GM21717 (cell line): ENCODE data around the gene ADSS1.

Experiments
- ATAC-seq: cut with Tn5 transposase; IDR thresholded peaks from one replicate; pipeline ENCODE4 v1.9.1; 2021; ENCODE audit warnings: mild to moderate bottlenecking, moderate library complexity; ENCODE audit not compliant: unreplicated experiment

The ADSS1 gene

GRCh38 chr14:104758981-104759969, 35.2 kb downstream of the ADSS1 start:
- no peak for ATAC-seq

- no peak for ATAC-seq
These were observed 41.5 kb downstream of the ADSS1 start for GRCh38 chr14:104765517-104765916.

GRCh38 chr14:104766256-104766862, 42.3 kb downstream of the ADSS1 start:
- ATAC-seq: no peak

- no peak for ATAC-seq
These were observed 43.0 kb downstream of the ADSS1 start for GRCh38 chr14:104766863-104767633.

GRCh38 chr14:104767634-104767918, 43.5 kb downstream of the ADSS1 start:
- ATAC-seq: no peak

GRCh38 chr14:104768437-104769323, 44.7 kb downstream of the ADSS1 start:
- no peak for ATAC-seq

- no peak for ATAC-seq
These were observed 45.5 kb downstream of the ADSS1 start for GRCh38 chr14:104769324-104770071.

- no peak for ATAC-seq
These were observed 46.1 kb downstream of the ADSS1 start for GRCh38 chr14:104770072-104770579.

GRCh38 chr14:104770851-104771272, 46.8 kb downstream of the ADSS1 start:
- ATAC-seq: no peak

GRCh38 chr14:104771374-104771773, 47.3 kb downstream of the ADSS1 start:
- no peak for ATAC-seq

- ATAC-seq: no peak
These were observed 48.1 kb downstream of the ADSS1 start for GRCh38 chr14:104771918-104772706.

GRCh38 chr14:104772707-104773504, 48.9 kb downstream of the ADSS1 start:
- no peak for ATAC-seq

- no peak for ATAC-seq
These were observed 49.8 kb downstream of the ADSS1 start for GRCh38 chr14:104773505-104774452.

GRCh38 chr14:104774453-104775072, 50.5 kb downstream of the ADSS1 start:
- ATAC-seq: no peak

- no peak for ATAC-seq
These were observed 51.1 kb downstream of the ADSS1 start for GRCh38 chr14:104775073-104775489.

- ATAC-seq: no peak
These were observed 52.5 kb downstream of the ADSS1 start for GRCh38 chr14:104776481-104776880.
